ENCODE measurements around the gene PTPRG.

- TF ChIP-seq CTCF (IDR thresholded peaks at IDR 0.05; ENCODE audit: low read depth, low read length, missing input control) (no peak), REST (IDR thresholded peaks at IDR 0.05) (peak; percentile 15), HNF4G (IDR thresholded peaks at IDR 0.05) (no peak), TAF1 (conservative IDR thresholded peaks at IDR 0.05) (no peak), ZBTB33 (IDR thresholded peaks at IDR 0.05) (no peak), JUND (IDR thresholded peaks at IDR 0.05) (peak in 1 of 2 donors; percentile 13), MAX (IDR thresholded peaks at IDR 0.05) (no peak), RAD21 (IDR thresholded peaks at IDR 0.05) (peak in 1 of 2 donors; percentile 47), ATF3 (IDR thresholded peaks at IDR 0.05) (no peak), YY1 (IDR thresholded peaks at IDR 0.05) (peak; percentile 11), GABPA (IDR thresholded peaks at IDR 0.05 in 1 of 2, conservative IDR thresholded peaks at IDR 0.05 in 1 of 2) (no peak), SP1 (IDR thresholded peaks at IDR 0.05) (peak; percentile 15)
These were observed 76.0 kb downstream of the PTPRG start for GRCh38 chr3:61637088-61638051.

Data from liver (tissue), 3 donors.